ENCODE data around the gene HOXA6.

The HOXA6 gene

DNA sequence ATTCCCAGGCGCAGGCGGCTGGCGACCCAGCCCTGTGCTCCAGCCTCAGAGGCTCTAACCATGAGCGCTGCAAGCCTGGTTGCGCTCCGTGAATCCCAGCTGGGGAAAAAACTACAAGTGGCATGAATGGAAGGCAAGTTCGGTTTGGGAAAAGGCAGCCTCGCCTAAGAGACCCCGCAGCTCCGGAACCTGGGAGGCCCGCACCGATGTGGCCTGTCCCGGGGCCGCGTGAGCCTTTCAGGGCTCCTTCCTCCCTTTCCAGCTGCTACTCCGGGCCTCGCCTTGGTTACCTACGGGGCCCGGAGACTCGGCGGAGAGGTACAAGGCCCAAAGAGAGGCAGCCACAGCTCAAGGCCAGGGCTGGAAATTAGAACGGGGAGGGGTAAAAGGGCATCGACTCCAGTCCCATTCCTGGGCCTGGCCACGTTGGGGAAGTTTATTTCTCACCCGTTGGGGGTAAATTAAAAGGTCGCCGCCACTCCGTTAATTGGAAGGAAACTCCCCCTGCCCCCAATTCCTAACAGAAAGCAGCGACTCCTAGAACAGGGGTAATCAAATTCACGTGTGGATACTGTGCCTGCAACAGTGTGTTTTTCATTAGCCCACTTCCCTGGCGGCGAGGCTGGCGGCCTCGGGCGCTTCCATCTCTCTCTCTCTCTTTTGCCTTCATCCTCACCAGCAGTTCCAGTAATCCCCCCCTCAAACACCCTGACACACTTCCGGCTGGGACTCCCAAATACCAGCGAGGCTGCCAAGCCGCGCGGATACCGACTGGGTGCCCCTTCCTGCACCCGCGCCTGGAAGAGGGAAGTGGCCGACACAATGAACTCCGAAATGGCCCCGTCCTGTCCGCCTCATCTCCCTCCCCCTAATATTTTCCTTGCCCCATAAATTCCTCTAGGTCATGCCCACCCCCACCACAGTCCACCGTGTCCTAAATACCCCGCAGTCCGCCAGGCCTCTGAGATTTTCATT is 19.2 kb upstream of the HOXA6 start:
- Histone ChIP-seq H3K9ac (ENCODE audit: low read length) (no peak overlapping the region), H3K27me3 (ENCODE audit: control insufficient read depth, insufficient read depth, low read length) (peaks cover 99% of the 10 kb centered on the region), H3K9me3 (ENCODE audit: control insufficient read depth, low read length) (no peaks in the 10 kb centered on the region), H3K4me1 (ENCODE audit: control insufficient read depth, insufficient read depth, low read length) (peaks cover 12% of the 10 kb centered on the region), H3K4me3 (ENCODE audit: low read length) (no peak overlapping the region), H3K36me3 (ENCODE audit: control insufficient read depth, insufficient read depth, low read length) (no peaks in the 10 kb centered on the region)

- H3K4me1 ChIP-seq (ENCODE audit: control insufficient read depth, insufficient read depth, low read length), result peaks cover 12% of the 10 kb centered on the region
- no peaks in the 10 kb centered on the region for H3K9me3 ChIP-seq (ENCODE audit: control insufficient read depth, low read length)
- no peak overlapping the region for H3K9ac ChIP-seq (ENCODE audit: low read length)
- H3K36me3 ChIP-seq (ENCODE audit: control insufficient read depth, insufficient read depth, low read length), result no peaks in the 10 kb centered on the region
- H3K4me3 ChIP-seq (ENCODE audit: low read length), result no peak overlapping the region
- H3K27me3 ChIP-seq (ENCODE audit: control insufficient read depth, insufficient read depth, low read length), result peaks cover 99% of the 10 kb centered on the region
These were observed 18.5 kb upstream of the HOXA6 start for GRCh38 chr7:27165996-27166530.

- Histone ChIP-seq H3K4me3 (ENCODE audit: low read length) (no peak within 1 kb of the TSS), H3K4me1 (ENCODE audit: control insufficient read depth, insufficient read depth, low read length) (peaks cover 17% of the 10 kb centered on the region), H3K27me3 (ENCODE audit: control insufficient read depth, insufficient read depth, low read length) (peaks cover 99% of the 10 kb centered on the region), H3K9ac (ENCODE audit: low read length) (no peak within 1 kb of the TSS), H3K36me3 (ENCODE audit: control insufficient read depth, insufficient read depth, low read length) (no peaks in the 10 kb centered on the region), H3K9me3 (ENCODE audit: control insufficient read depth, low read length) (no peaks in the 10 kb centered on the region)
These were observed 17.8 kb upstream of the HOXA6 start, which contains the start of gene HOXA9 for GRCh38 chr7:27165089-27165995. TSS of gene HOXA9 (minus strand) at chr7:27165537. CDS start at chr7:27165457, 80 bp downstream.

GRCh38 chr7:27164367-27165088 is 17.0 kb upstream of the HOXA6 start:
- H3K9me3 ChIP-seq (ENCODE audit: control insufficient read depth, low read length), result no peaks in the 10 kb centered on the region
- H3K36me3 ChIP-seq (ENCODE audit: control insufficient read depth, insufficient read depth, low read length), result no peaks in the 10 kb centered on the region
- H3K27me3 ChIP-seq (ENCODE audit: control insufficient read depth, insufficient read depth, low read length), result peaks cover 99% of the 10 kb centered on the region
- H3K9ac ChIP-seq (ENCODE audit: low read length), result no peak overlapping the region
- no peak overlapping the region for H3K4me3 ChIP-seq (ENCODE audit: low read length)
- peaks cover 18% of the 10 kb centered on the region for H3K4me1 ChIP-seq (ENCODE audit: control insufficient read depth, insufficient read depth, low read length)

GRCh38 chr7:27164045-27164366 is 16.4 kb upstream of the HOXA6 start:
- Histone ChIP-seq H3K4me3 (ENCODE audit: low read length) (no peak overlapping the region), H3K27me3 (ENCODE audit: control insufficient read depth, insufficient read depth, low read length) (peaks cover 99% of the 10 kb centered on the region), H3K36me3 (ENCODE audit: control insufficient read depth, insufficient read depth, low read length) (no peaks in the 10 kb centered on the region), H3K4me1 (ENCODE audit: control insufficient read depth, insufficient read depth, low read length) (peaks cover 18% of the 10 kb centered on the region), H3K9ac (ENCODE audit: low read length) (no peak overlapping the region), H3K9me3 (ENCODE audit: control insufficient read depth, low read length) (no peaks in the 10 kb centered on the region)

DNA sequence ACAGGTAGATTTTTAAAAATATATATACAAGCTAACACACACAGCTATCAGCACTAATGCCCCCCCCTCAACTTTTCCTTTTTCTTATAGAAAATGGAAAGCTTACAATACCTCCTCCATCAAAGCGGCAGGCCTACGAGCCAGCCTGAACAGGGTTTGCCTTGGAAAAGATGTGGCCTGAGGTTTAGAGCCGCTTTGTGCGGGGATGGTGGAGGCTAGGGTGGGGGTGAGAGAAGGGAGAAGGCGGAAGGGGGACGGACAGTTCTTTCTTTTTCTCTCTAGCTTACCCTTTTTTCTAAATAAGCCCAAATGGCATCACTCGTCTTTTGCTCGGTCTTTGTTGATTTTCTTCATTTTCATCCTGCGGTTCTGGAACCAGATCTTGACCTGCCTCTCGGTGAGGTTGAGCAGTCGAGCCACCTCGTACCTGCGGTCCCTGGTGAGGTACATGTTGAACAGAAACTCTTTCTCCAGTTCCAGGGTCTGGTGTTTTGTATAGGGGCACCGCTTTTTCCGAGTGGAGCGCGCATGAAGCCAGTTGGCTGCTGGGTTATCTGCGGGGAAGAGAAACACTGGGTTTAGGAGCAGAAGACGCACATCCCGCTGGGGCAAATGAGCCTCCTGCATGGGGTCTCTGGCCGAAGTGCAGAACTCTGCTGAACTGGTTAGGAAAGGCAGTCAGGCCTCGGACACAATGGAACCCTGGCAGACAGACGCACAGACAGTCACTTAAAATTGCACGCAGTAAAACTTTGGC is 15.9 kb upstream of the HOXA6 start:
- H3K27me3 ChIP-seq (ENCODE audit: control insufficient read depth, insufficient read depth, low read length), result peaks cover 99% of the 10 kb centered on the region

DNA sequence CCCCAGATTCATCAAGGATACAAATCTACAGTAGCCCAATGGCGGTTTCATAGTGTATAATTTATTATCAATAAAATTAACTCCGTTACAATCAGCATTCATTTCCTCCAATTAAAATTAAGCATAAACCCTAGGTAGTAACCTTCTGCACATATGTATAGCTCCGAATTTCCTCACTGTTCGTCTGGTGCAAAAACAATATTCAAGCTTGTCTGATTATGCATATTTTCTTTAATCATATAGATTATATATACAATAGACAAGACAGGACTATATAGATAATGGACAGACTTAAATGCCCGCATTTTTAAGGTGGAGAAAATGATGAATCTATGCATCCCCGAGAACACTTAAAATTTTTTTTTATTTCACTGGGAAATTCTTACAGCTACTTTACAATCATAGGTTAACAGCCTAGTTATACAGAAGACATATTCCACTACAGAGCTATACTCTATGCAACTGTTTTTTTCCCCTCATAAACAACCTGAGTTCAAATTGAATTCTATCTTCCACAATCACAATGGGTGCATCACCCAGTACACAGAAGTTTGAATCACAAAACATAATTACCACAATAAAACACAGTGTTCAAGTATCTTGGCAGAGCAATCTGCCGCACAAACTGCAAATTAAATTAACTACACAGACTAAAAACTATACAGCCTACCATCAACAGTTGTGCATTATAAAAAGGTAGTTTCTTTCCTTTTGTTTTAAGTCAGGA is 15.2 kb upstream of the HOXA6 start:
- H3K36me3 ChIP-seq (ENCODE audit: control insufficient read depth, insufficient read depth, low read length), result no peaks in the 10 kb centered on the region
- peaks cover 99% of the 10 kb centered on the region for H3K27me3 ChIP-seq (ENCODE audit: control insufficient read depth, insufficient read depth, low read length)
- no peak overlapping the region for H3K9ac ChIP-seq (ENCODE audit: low read length)
- no peak overlapping the region for H3K4me3 ChIP-seq (ENCODE audit: low read length)
- H3K4me1 ChIP-seq (ENCODE audit: control insufficient read depth, insufficient read depth, low read length), result peaks cover 18% of the 10 kb centered on the region
- no peaks in the 10 kb centered on the region for H3K9me3 ChIP-seq (ENCODE audit: control insufficient read depth, low read length)

More for the DNA sequence above, 15.9 kb upstream of the HOXA6 start:
- no peak overlapping the region for H3K9ac ChIP-seq (ENCODE audit: low read length)
- no peaks in the 10 kb centered on the region for H3K9me3 ChIP-seq (ENCODE audit: control insufficient read depth, low read length)
- no peaks in the 10 kb centered on the region for H3K36me3 ChIP-seq (ENCODE audit: control insufficient read depth, insufficient read depth, low read length)
- no peak overlapping the region for H3K4me3 ChIP-seq (ENCODE audit: low read length)
- H3K4me1 ChIP-seq (ENCODE audit: control insufficient read depth, insufficient read depth, low read length), result peaks cover 18% of the 10 kb centered on the region

GRCh38 chr7:27161721-27162560 is 14.4 kb upstream of the HOXA6 start:
- Histone ChIP-seq H3K4me3 (ENCODE audit: low read length) (no peak overlapping the region), H3K9ac (ENCODE audit: low read length) (no peak overlapping the region), H3K36me3 (ENCODE audit: control insufficient read depth, insufficient read depth, low read length) (no peaks in the 10 kb centered on the region), H3K4me1 (ENCODE audit: control insufficient read depth, insufficient read depth, low read length) (peaks cover 18% of the 10 kb centered on the region), H3K27me3 (ENCODE audit: control insufficient read depth, insufficient read depth, low read length) (peaks cover 99% of the 10 kb centered on the region), H3K9me3 (ENCODE audit: control insufficient read depth, low read length) (no peaks in the 10 kb centered on the region)

GRCh38 chr7:27161214-27161720 is 13.7 kb upstream of the HOXA6 start:
- Histone ChIP-seq H3K4me3 (ENCODE audit: low read length) (peak overlapping the region; percentile 50), H3K36me3 (ENCODE audit: control insufficient read depth, insufficient read depth, low read length) (no peaks in the 10 kb centered on the region), H3K27me3 (ENCODE audit: control insufficient read depth, insufficient read depth, low read length) (peaks cover 99% of the 10 kb centered on the region), H3K9ac (ENCODE audit: low read length) (peak overlapping the region; percentile 31), H3K4me1 (ENCODE audit: control insufficient read depth, insufficient read depth, low read length) (peaks cover 18% of the 10 kb centered on the region), H3K9me3 (ENCODE audit: control insufficient read depth, low read length) (no peaks in the 10 kb centered on the region)
